G401.6 (cell line): ENCODE results near the gene PPP6R1.
A peak's percentile ranks its signal among the peaks of the same experiment; 100 is the strongest.

Experiments used
- FAIRE-seq: peaks from 2 replicates; lab custom pipeline; 2012; peaks lifted over from hg19 to GRCh38; lab: Jason Lieb, UNC

Gene PPP6R1

GRCh38 chr19:55283548-55284377 is 24.9 kb upstream of the PPP6R1 start, which contains the start of gene BRSK1:
Gene BRSK1, plus strand, starts transcription at chr19:55283997. Its CDS starts 446 bp downstream, at chr19:55284443.
- no peak for FAIRE-seq

GRCh38 chr19:55279770-55280643 is 21.2 kb upstream of the PPP6R1 start, which contains the start of gene HSPBP1:
Gene HSPBP1, minus strand, starts transcription at chr19:55280110. Its CDS starts 502 bp downstream, at chr19:55279608.
- FAIRE-seq: peak; percentile 98

- no peak for FAIRE-seq
These were observed 20.5 kb upstream of the PPP6R1 start for GRCh38 chr19:55279340-55279739.

GRCh38 chr19:55278391-55279135 is 19.7 kb upstream of the PPP6R1 start:
- no peak for FAIRE-seq

GRCh38 chr19:55277494-55277893 is 18.7 kb upstream of the PPP6R1 start:
- no peak for FAIRE-seq

- FAIRE-seq: no peak
These were observed 18.1 kb upstream of the PPP6R1 start for GRCh38 chr19:55276720-55277430.

- no peak for FAIRE-seq
These were observed 17.3 kb upstream of the PPP6R1 start for GRCh38 chr19:55275851-55276719.

- FAIRE-seq: no peak
These were observed 15.3 kb upstream of the PPP6R1 start for GRCh38 chr19:55273978-55274707.

GRCh38 chr19:55272142-55272541 is 13.3 kb upstream of the PPP6R1 start:
- no peak for FAIRE-seq

GRCh38 chr19:55270172-55270942 is 11.5 kb upstream of the PPP6R1 start:
- FAIRE-seq: no peak

- FAIRE-seq: no peak
These were observed 10.5 kb upstream of the PPP6R1 start for GRCh38 chr19:55269299-55269698.

- FAIRE-seq: no peak
These were observed 8.0 kb upstream of the PPP6R1 start for GRCh38 chr19:55266840-55267239.

- no peak for FAIRE-seq
These were observed 7.6 kb upstream of the PPP6R1 start for GRCh38 chr19:55266404-55266803.

GRCh38 chr19:55265723-55266386 is 7.0 kb upstream of the PPP6R1 start:
- no peak for FAIRE-seq

- no peak for FAIRE-seq
These were observed 6.4 kb upstream of the PPP6R1 start for GRCh38 chr19:55265173-55265572.

- FAIRE-seq: no peak
These were observed 5.7 kb upstream of the PPP6R1 start for GRCh38 chr19:55264531-55264930.

GRCh38 chr19:55262359-55262758 is 3.5 kb upstream of the PPP6R1 start:
- FAIRE-seq: no peak

GRCh38 chr19:55261671-55262126 is 2.9 kb upstream of the PPP6R1 start:
- FAIRE-seq: no peak
